HG02678 (cell line): ENCODE data around the gene CSK.
"Not testable (repeated sequence)": the region's sequence is repeated elsewhere in the genome, so short reads cannot be mapped to it uniquely, and the experiment has no call there.

Experiments
- ATAC-seq: cut with Tn5 transposase; IDR thresholded peaks from one replicate; pipeline ENCODE4 v1.9.1; 2021; ENCODE audit warnings: mild to moderate bottlenecking, moderate library complexity; ENCODE audit not compliant: unreplicated experiment

The CSK gene

GRCh38 chr15:74770211-74770903, 11.5 kb upstream of the CSK start:
- no peak for ATAC-seq

- ATAC-seq: no peak
Observed at GRCh38 chr15:74773329-74773728, 8.6 kb upstream of the CSK start.

- no peak for ATAC-seq
Observed at GRCh38 chr15:74773731-74774252, 8.1 kb upstream of the CSK start.

GRCh38 chr15:74775132-74775562, 6.7 kb upstream of the CSK start:
- no peak for ATAC-seq

- no peak for ATAC-seq
Observed at GRCh38 chr15:74775894-74776293, 6.0 kb upstream of the CSK start.

- peak; percentile 40 for ATAC-seq
Observed at GRCh38 chr15:74776821-74777768, 4.8 kb upstream of the CSK start.

GRCh38 chr15:74777769-74778598, 3.9 kb upstream of the CSK start:
- ATAC-seq: no peak

- ATAC-seq: no peak
Observed at GRCh38 chr15:74778599-74778970, 3.3 kb upstream of the CSK start.

- no peak for ATAC-seq
Observed at GRCh38 chr15:74779162-74779648, 2.7 kb upstream of the CSK start.

GRCh38 chr15:74780523-74781430, 1.1 kb upstream of the CSK start:
- no peak for ATAC-seq

- ATAC-seq: peak; percentile 15
Observed at GRCh38 chr15:74782259-74783071, 585 bp downstream of the CSK start.

GRCh38 chr15:74783072-74783807, 1.4 kb downstream of the CSK start:
- ATAC-seq: no peak

GRCh38 chr15:74783808-74784175, 1.9 kb downstream of the CSK start:
- no peak for ATAC-seq

GRCh38 chr15:74784426-74785193, 2.7 kb downstream of the CSK start:
- no peak for ATAC-seq

- ATAC-seq: no peak
Observed at GRCh38 chr15:74785194-74786032, 3.5 kb downstream of the CSK start.

- not testable (repeated sequence) for ATAC-seq
Observed at GRCh38 chr15:74786081-74786480, 4.2 kb downstream of the CSK start.
